Measurements from ENCODE around the gene ARHGAP26. TPM values are rescaled to one million over a fixed set of nuclear protein-coding genes. Genes with fewer than 3 reads are reported as not detected.

ARHGAP26 gene
- total and polyA plus RNA-seq, 7 donors: 5.4 to 25.5 (median 19.1) TPM

DNA sequence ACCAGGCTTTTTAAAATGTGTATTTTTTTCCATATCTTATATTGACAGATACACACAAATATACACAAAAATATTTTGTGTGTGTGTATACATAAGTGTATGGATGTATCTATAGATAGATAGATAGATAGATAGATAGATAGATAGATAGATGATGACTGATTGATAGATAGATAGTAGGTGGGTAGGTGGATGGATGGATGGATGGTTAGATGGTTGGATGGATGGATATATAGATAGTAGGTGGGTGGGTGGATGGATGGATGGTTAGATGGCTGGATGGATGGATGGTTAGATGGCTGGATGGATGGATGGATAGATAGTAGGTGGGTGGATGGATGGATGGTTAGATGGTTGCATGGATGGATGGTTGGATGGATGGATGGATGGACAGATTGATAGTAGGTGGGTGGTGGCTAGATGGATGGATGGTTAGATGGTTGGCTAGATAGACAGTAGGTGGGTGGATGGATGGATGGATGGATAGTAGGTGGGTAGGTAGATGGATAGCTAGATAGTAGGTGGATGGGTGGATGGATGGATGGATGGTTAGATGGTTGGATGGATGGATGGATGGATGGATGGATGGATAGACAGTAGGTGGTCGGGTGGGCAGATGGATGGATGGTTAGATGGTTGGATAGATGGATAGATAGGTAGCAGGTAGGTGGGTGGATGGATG lies 477.1 kb downstream of the ARHGAP26 start:
- H3K9me3 ChIP-seq: no peaks in the 10 kb centered on the region
- no peaks in the 10 kb centered on the region for H3K36me3 ChIP-seq
- DNase-seq: no peak
- no peak overlapping the region for H3K4me3 ChIP-seq
- H3K27me3 ChIP-seq: no peaks in the 10 kb centered on the region
- H3K27ac ChIP-seq: no peak overlapping the region
- 79 to 90% methylated on average over 1 of the region's 1 CpG for WGBS, 2 donors
- intact Hi-C loops (cut with DNase I): no loop called here
- H3K4me1 ChIP-seq: peaks cover 0 to 33% (median 10%) of the 10 kb centered on the region in 4 donors
- TF ChIP-seq EP300 (IDR thresholded peaks at IDR 0.05): no peak
- TF ChIP-seq, protein P1, sequence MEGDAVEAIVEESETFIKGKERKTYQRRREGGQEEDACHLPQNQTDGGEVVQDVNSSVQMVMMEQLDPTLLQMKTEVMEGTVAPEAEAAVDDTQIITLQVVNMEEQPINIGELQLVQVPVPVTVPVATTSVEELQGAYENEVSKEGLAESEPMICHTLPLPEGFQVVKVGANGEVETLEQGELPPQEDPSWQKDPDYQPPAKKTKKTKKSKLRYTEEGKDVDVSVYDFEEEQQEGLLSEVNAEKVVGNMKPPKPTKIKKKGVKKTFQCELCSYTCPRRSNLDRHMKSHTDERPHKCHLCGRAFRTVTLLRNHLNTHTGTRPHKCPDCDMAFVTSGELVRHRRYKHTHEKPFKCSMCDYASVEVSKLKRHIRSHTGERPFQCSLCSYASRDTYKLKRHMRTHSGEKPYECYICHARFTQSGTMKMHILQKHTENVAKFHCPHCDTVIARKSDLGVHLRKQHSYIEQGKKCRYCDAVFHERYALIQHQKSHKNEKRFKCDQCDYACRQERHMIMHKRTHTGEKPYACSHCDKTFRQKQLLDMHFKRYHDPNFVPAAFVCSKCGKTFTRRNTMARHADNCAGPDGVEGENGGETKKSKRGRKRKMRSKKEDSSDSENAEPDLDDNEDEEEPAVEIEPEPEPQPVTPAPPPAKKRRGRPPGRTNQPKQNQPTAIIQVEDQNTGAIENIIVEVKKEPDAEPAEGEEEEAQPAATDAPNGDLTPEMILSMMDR (IDR thresholded peaks at IDR 0.05): no peak
- TF ChIP-seq POLR2A (IDR thresholded peaks at IDR 0.05): no peak
- TF ChIP-seq POLR2AphosphoS5 (IDR thresholded peaks at IDR 0.05): no peak

DNA sequence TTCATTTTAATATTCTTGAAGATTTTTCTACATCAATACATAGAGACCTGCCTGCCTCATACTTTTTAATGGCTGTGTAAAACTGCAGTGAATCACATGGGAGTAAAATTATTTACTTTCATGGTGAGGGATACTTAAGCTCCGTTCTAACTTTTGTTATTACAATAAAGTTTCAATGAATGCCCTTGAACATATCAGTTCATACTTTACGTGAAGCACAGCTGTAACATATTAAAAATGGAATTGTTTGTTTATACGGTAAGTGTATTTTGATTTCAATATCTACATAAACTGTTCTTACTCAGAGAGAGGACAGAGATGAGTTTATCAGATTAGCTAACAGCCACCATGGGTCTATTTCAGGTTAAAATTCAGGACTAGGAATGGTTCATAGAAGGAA lies 478.2 kb downstream of the ARHGAP26 start:
- 75 to 77% methylated on average over 3 of the region's 3 CpGs for WGBS, 2 donors
- DNase-seq: no peak
- TF ChIP-seq, protein P1 (IDR thresholded peaks at IDR 0.05): no peak
- TF ChIP-seq EP300 (IDR thresholded peaks at IDR 0.05) (no peak), POLR2A (IDR thresholded peaks at IDR 0.05) (no peak), POLR2AphosphoS5 (IDR thresholded peaks at IDR 0.05) (no peak)
- Histone ChIP-seq H3K27me3 (no peaks in the 10 kb centered on the region), H3K4me3 (no peak overlapping the region), H3K4me1 (peaks cover 0 to 27% (median 10%) of the 10 kb centered on the region in 4 donors), H3K36me3 (no peaks in the 10 kb centered on the region), H3K27ac (no peak overlapping the region), H3K9me3 (no peaks in the 10 kb centered on the region)
- intact Hi-C loops (cut with DNase I): no loop called here

DNA sequence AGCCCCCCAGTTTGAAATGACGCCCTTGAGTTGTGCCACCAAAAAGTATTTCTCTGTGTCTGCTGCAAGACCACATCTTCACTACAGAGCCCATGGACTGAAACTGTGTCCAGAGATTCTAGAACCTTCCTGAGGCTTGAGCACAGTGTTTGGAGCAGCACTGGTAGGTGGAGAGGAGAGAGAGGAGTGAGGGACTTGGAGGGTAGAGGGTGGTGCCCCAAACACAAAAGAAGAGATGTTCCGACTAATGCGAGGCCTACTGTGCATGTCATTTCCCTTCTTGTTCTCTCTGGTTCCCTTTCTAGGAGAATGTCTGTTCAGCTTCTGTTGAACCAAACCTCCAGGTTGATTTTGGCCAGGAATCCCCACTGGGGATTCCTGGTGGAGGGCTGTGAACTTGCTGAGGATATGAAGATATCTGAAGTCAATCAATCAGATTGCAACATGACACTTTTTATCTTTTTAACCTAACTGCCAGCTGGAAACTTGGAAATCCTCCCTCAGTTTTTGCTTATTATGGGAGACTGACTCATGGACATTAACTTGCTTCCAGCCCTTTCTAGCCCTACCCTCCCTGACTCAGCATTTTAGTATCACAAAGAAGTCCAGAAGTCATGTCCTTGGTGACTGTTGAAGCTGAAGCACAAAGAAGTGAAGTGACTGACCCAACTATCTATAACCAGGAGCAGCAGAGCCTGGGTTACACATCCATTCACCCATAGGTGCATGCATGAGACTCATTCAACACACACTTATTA lies 478.8 kb downstream of the ARHGAP26 start:
- no peaks in the 10 kb centered on the region for H3K36me3 ChIP-seq
- peaks cover 0 to 22% (median 4%) of the 10 kb centered on the region in 4 donors for H3K4me1 ChIP-seq
- DNase-seq: no peak
- no peak overlapping the region for H3K27ac ChIP-seq
- WGBS, 2 donors: 90 to 92% methylated on average over 3 of the region's 3 CpGs
- TF ChIP-seq POLR2A (IDR thresholded peaks at IDR 0.05) (no peak), POLR2AphosphoS5 (IDR thresholded peaks at IDR 0.05) (no peak), EP300 (IDR thresholded peaks at IDR 0.05) (no peak)
- TF ChIP-seq, protein P1 (IDR thresholded peaks at IDR 0.05): no peak
- no peaks in the 10 kb centered on the region for H3K9me3 ChIP-seq
- H3K27me3 ChIP-seq: no peaks in the 10 kb centered on the region
- intact Hi-C loops (cut with DNase I): no loop called here
- H3K4me3 ChIP-seq: no peak overlapping the region

DNA sequence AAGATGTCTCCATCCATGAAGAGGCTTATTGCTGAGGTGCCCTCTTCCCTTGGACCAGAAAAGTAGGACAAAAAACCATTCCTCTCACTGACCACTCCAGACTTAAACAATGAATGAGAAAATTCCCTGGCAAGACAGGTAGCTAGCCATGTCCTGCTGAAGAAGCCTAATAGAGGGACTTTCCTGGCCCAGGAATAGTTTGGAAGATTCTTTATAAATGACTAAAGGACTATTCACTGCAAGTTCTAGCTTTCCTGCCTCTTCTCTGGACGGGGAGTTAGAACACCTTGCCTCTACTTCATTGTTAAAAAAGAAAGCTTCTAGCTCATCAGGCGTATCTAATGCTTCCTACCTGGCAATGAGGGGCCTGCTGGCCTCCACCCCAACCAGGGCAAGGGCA lies 479.7 kb downstream of the ARHGAP26 start:
- DNase-seq: no peak
- TF ChIP-seq POLR2AphosphoS5 (IDR thresholded peaks at IDR 0.05): no peak
- TF ChIP-seq, protein P1 (IDR thresholded peaks at IDR 0.05): no peak
- TF ChIP-seq EP300 (IDR thresholded peaks at IDR 0.05): no peak
- TF ChIP-seq POLR2A (IDR thresholded peaks at IDR 0.05): no peak
- intact Hi-C loops (cut with DNase I): no loop called here
- Histone ChIP-seq H3K27ac (no peak overlapping the region), H3K9me3 (no peaks in the 10 kb centered on the region), H3K36me3 (no peaks in the 10 kb centered on the region), H3K27me3 (no peaks in the 10 kb centered on the region), H3K4me1 (peaks cover 0 to 14% (median 0%) of the 10 kb centered on the region in 4 donors), H3K4me3 (no peak overlapping the region)
- 89 to 93% methylated on average over 2 of the region's 2 CpGs for WGBS, 2 donors

All from sigmoid colon (tissue), 7 donors.